PC-3 (cell line): ENCODE measurements around the gene S100A3. TPM values are rescaled to one million over a fixed set of nuclear protein-coding genes. Genes with fewer than 3 reads are reported as not detected.
A peak's percentile ranks its signal among the peaks of the same experiment; 100 is the strongest.

Source experiments
- ATAC-seq: fragments of 200-7000 bp; cut with Tn5 transposase; 2 replicates; pipeline ENCODE4 v1.9.1; 2020; ENCODE audit warnings: mild to moderate bottlenecking, moderate library complexity
- BruUV-seq: library from RNA; stranded (reverse); fragments of 400-500 nt; replicated peaks from 2 replicates; lab custom pipeline; 2021; lab: Mats Ljungman, UMichigan
- CTCF ChIA-PET: fragments of 300-600 bp; sonication (Branson Sonifier 250); formaldehyde crosslinking; loops from one replicate; lab custom pipeline; 2022; ENCODE audit warnings: antibody characterized with exemption; lab: Charles Lee
- POLR2A ChIA-PET: fragments of 300-600 bp; sonication (Branson Sonifier 250); formaldehyde crosslinking; loops from one replicate; lab custom pipeline; 2022; ENCODE audit warnings: antibody characterized with exemption; ENCODE audit not compliant: unreplicated experiment; lab: Charles Lee
- DNase-seq: peaks from one replicate; pipeline ENCODE4 v3.0.0-alpha.2; 2015
- H2AFZ ChIP-seq: fragments of 300-600 bp; sonication (generic); 2 replicates; pipeline ENCODE4 v1.6.0; 2016; ENCODE audit warnings: antibody characterized with exemption, low read length
- H3F3A ChIP-seq: fragments of 300-600 bp; sonication (generic); one replicate; pipeline ENCODE4 v1.6.0; 2017; ENCODE audit warnings: antibody characterized with exemption, low read length, control low read depth, mild to moderate bottlenecking; ENCODE audit not compliant: unreplicated experiment
- H3K27ac ChIP-seq: fragments of 300-600 bp; sonication (generic); 2 replicates; pipeline ENCODE4 v1.5.1; 2016; ENCODE audit warnings: mild to moderate bottlenecking, low read length
- H3K27me3 ChIP-seq: fragments of 300-600 bp; sonication (generic); 2 replicates; pipeline ENCODE4 v1.6.1; 2016; ENCODE audit warnings: low read length, mixed read lengths
- H3K36me3 ChIP-seq: fragments of 300-600 bp; sonication (generic); 2 replicates; pipeline ENCODE4 v1.6.1; 2016; ENCODE audit warnings: low read depth, mixed run types, low read length, mixed read lengths
- H3K4me1 ChIP-seq: fragments of 300-600 bp; sonication (generic); 2 replicates; pipeline ENCODE4 v1.5.1; 2016; ENCODE audit warnings: low read length; ENCODE audit not compliant: insufficient read depth
- H3K4me2 ChIP-seq: fragments of 300-600 bp; sonication (generic); 2 replicates; pipeline ENCODE4 v1.6.0; 2016; ENCODE audit warnings: low read length
- H3K4me3 ChIP-seq: fragments of 300-600 bp; sonication (generic); 2 replicates; pipeline ENCODE4 v1.5.1; 2016; ENCODE audit warnings: mild to moderate bottlenecking, low read length, mixed read lengths
- H3K79me2 ChIP-seq: fragments of 300-600 bp; sonication (generic); 2 replicates; pipeline ENCODE4 v1.6.1; 2017; ENCODE audit warnings: low read length, mixed read lengths
- H3K9ac ChIP-seq: fragments of 300-600 bp; sonication (generic); 2 replicates; pipeline ENCODE4 v1.6.0; 2016; ENCODE audit warnings: mild to moderate bottlenecking, low read length
- H3K9me2 ChIP-seq: fragments of 300-600 bp; sonication (generic); replicated peaks from 2 replicates; pipeline ENCODE4 v1.6.1; 2016; ENCODE audit warnings: mixed run types, low read length, mixed read lengths
- H3K9me3 ChIP-seq: fragments of 300-600 bp; sonication (generic); 2 replicates; pipeline ENCODE4 v1.6.1; 2016; ENCODE audit warnings: low read length, mixed read lengths
- H4K20me1 ChIP-seq: fragments of 300-600 bp; sonication (generic); 2 replicates; pipeline ENCODE4 v1.6.1; 2016; ENCODE audit warnings: low read length, mixed read lengths
- EZH2 ChIP-seq: fragments of 300-600 bp; sonication (generic); IDR thresholded peaks from one replicate; pipeline ENCODE4 v1.6.1; 2017; ENCODE audit warnings: antibody characterized with exemption, mild to moderate bottlenecking, low read length; ENCODE audit not compliant: unreplicated experiment
- EZH2phosphoT487 ChIP-seq: fragments of 300-600 bp; sonication (generic); IDR thresholded peaks from 2 replicates; pipeline ENCODE4 v1.6.1; 2018; ENCODE audit warnings: mild to moderate bottlenecking, antibody characterized with exemption, low read length, borderline replicate concordance
- intact Hi-C: fragments of 100-400 bp; cut with micrococcal nuclease; formaldehyde crosslinking; loops from 2 replicates; pipeline ENCODE4 v1.9.0; 2023
- total RNA-seq: library from RNA; depleted of rRNA; stranded (reverse); fragments of >200 nt; gene quantifications from 2 replicates; pipeline ENCODE4 v1.2.3, GENCODE V29; 2014
- TF ChIP-seq, protein P1 (sequence below): fragments of 300-600 bp; sonication (generic); conservative IDR thresholded peaks from 2 replicates; pipeline ENCODE4 v1.5.1; 2017; ENCODE audit warnings: antibody characterized with exemption, low read depth, mild to moderate bottlenecking, low read length

The S100A3 gene
- total RNA-seq, 1 experiment from 2014 or later, result 4.6 TPM

DNA sequence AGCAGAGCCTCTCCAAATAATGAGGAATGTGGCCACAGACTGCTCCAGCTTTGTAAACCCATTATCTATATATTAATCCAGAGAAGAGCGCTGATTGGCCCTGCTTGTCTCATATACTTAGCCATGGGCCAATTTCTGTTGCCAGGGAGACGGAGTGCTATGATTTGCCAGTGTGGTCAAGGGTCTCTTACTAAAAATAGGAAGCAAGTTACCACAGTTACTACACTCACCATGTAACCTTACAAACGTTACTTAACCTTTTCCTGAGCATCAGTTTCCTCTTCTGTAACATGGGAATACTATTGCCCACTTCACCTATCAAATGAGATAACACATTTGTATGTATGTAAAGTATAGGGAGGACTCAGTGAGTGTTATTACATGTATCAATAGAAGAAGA lies 24.3 kb upstream of the S100A3 start:
- no peaks in the 10 kb centered on the region for H4K20me1 ChIP-seq
- no peaks in the 10 kb centered on the region for H3F3A ChIP-seq
- peak overlapping the region; percentile 48 for H3K4me2 ChIP-seq
- ATAC-seq (no peak), DNase-seq (no peak)
- H3K4me1 ChIP-seq, result peaks cover 35% of the 10 kb centered on the region
- ChIA-PET CTCF (interaction anchor here (0.6 to 2.0 kb wide), 8 partner anchors 25 to 101 kb away, joined by 5 to 25 read pairs (median 12); partner anchors contain the start of genes CHTOP, S100A13 and S100A16), POLR2A (interaction anchor here (1.0 to 1.3 kb wide), 3 partner anchors 37 to 61 kb away, joined by 4 to 8 read pairs (median 7); partner anchors contain the start of genes CHTOP, S100A13 and S100A6)
- H3K9ac ChIP-seq, result peak overlapping the region; percentile 26
- no peaks in the 10 kb centered on the region for H3K27me3 ChIP-seq
- intact Hi-C loops, result loop anchor here (2.0 kb wide), 2 partner anchors 35 to 175 kb away; no protein-coding TSS in a partner anchor
- no peaks in the 10 kb centered on the region for H3K9me3 ChIP-seq
- H3K79me2 ChIP-seq, result no peaks in the 10 kb centered on the region
- no TSS peak for BruUV-seq
- H3K4me3 ChIP-seq, result no peak overlapping the region
- TF ChIP-seq EZH2phosphoT487 (no peak), EZH2 (no peak)
- TF ChIP-seq, protein P1, sequence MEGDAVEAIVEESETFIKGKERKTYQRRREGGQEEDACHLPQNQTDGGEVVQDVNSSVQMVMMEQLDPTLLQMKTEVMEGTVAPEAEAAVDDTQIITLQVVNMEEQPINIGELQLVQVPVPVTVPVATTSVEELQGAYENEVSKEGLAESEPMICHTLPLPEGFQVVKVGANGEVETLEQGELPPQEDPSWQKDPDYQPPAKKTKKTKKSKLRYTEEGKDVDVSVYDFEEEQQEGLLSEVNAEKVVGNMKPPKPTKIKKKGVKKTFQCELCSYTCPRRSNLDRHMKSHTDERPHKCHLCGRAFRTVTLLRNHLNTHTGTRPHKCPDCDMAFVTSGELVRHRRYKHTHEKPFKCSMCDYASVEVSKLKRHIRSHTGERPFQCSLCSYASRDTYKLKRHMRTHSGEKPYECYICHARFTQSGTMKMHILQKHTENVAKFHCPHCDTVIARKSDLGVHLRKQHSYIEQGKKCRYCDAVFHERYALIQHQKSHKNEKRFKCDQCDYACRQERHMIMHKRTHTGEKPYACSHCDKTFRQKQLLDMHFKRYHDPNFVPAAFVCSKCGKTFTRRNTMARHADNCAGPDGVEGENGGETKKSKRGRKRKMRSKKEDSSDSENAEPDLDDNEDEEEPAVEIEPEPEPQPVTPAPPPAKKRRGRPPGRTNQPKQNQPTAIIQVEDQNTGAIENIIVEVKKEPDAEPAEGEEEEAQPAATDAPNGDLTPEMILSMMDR, result no peak
- no peak overlapping the region for H2AFZ ChIP-seq
- peak overlapping the region; percentile 76 for H3K27ac ChIP-seq
- H3K36me3 ChIP-seq, result no peaks in the 10 kb centered on the region
- no peaks in the 10 kb centered on the region for H3K9me2 ChIP-seq

GRCh38 chr1:153572569-153573015 lies 23.5 kb upstream of the S100A3 start:
- peaks cover 39% of the 10 kb centered on the region for H3K4me1 ChIP-seq
- H3K4me2 ChIP-seq, result peak overlapping the region; percentile 48
- ATAC-seq (peak; percentile 67), DNase-seq (peak; percentile 94)
- H3K27me3 ChIP-seq, result no peaks in the 10 kb centered on the region
- BruUV-seq, result no TSS peak
- H3K9me2 ChIP-seq, result no peaks in the 10 kb centered on the region
- H3K9ac ChIP-seq, result peak overlapping the region; percentile 26
- 0 out of 2 replicates have a peak overlapping the region, but pooled peaks have one; percentile 0 for H3K4me3 ChIP-seq
- no peaks in the 10 kb centered on the region for H4K20me1 ChIP-seq
- no peaks in the 10 kb centered on the region for H3K79me2 ChIP-seq
- ChIA-PET POLR2A (interaction anchor here (0.5 to 1.3 kb wide), 6 partner anchors 37 to 96 kb away, joined by 3 to 8 read pairs (median 4); partner anchors contain the start of genes CHTOP, S100A13, S100A14 and S100A16), CTCF (interaction anchor here (0.6 to 2.0 kb wide), 14 partner anchors 26 to 204 kb away, joined by 3 to 25 read pairs (median 6); partner anchors contain the start of genes CHTOP, S100A13, S100A14 and S100A16)
- TF ChIP-seq EZH2phosphoT487, result no peak
- TF ChIP-seq, protein P1, result peak; percentile 98
- intact Hi-C loops, result loop anchor here (1.0 to 2.0 kb wide), 4 partner anchors 36 to 176 kb away; no protein-coding TSS in a partner anchor
- no peaks in the 10 kb centered on the region for H3K36me3 ChIP-seq
- no peaks in the 10 kb centered on the region for H3F3A ChIP-seq
- peak overlapping the region; percentile 76 for H3K27ac ChIP-seq
- no peaks in the 10 kb centered on the region for H3K9me3 ChIP-seq
- peak overlapping the region; percentile 8 for H2AFZ ChIP-seq
